Hepatic stellate cell (primary cell): ENCODE results near the gene OR51M1.

Experiments
- DNase-seq: peaks from one replicate; pipeline ENCODE4 v3.0.0; 2011; ENCODE audit warnings: low spot score

Gene OR51M1

DNA sequence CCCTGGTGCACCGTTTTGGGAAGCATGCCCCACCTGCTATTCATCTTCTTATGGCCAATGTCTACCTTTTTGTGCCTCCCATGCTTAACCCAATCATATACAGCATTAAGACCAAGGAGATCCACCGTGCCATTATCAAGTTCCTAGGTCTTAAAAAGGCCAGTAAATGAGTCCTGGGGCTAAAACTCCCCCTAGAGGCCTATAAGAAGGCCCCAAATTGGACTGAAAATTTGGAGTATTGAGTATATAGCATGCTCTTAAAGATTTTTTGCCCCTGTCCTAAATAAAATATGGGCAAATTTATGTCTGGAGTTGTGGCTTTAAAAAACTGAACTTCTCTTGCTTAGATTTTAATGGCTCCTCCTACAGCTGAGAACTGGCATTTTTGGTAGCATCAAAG is 6.6 kb downstream of the OR51M1 start:
- DNase-seq, result no peak

DNA sequence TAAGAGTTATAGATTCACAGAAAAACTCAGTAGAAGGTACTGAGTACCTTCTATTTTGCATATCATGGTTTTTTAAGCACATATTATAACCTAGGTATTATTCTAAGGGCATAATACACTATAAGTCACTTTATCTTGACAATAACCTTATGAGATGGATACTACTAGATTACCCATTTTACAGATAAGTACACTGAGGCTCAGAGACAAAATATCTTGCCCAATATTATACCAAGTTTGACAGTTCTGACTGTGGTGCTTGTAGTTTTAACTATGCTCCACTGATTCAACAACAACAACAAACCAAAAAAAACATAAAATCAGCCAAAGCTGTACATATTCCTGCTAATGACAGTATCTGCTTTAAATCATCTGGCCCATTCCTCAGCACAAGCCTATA is 10.5 kb downstream of the OR51M1 start:
- DNase-seq, result no peak

DNA sequence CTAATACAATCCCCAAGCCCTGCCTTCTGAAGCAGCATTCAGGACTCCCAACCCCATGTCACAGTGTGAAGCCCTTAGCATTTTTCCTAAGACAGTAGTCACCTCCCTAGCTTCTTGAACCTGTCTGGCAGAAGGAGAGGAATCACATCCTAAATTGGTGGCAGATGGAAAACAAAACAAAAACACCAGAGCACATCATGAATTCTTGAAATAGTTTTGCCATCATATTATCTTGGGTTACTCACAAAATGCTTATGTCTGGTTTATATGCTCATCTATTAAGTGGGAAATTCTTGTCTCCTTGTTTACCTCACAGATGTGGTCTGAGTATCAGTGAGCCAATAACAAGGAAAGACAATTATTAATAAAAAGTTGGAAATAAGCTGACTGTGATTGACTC is 15.3 kb downstream of the OR51M1 start:
- no peak for DNase-seq

- DNase-seq, result no peak
Measured at GRCh38 chr11:5405173-5405572, 21.6 kb downstream of the OR51M1 start.

- DNase-seq, result no peak
Measured at GRCh38 chr11:5420993-5421392, 37.4 kb downstream of the OR51M1 start.

GRCh38 chr11:5421811-5422210 is 38.2 kb downstream of the OR51M1 start, which contains the start of gene OR51Q1:
Gene OR51Q1, plus strand, starts transcription at chr11:5422111. Its CDS starts 90 bp downstream, at chr11:5422201.
- DNase-seq, result no peak

- no peak for DNase-seq
Measured at GRCh38 chr11:5423131-5423530, 39.5 kb downstream of the OR51M1 start.

DNA sequence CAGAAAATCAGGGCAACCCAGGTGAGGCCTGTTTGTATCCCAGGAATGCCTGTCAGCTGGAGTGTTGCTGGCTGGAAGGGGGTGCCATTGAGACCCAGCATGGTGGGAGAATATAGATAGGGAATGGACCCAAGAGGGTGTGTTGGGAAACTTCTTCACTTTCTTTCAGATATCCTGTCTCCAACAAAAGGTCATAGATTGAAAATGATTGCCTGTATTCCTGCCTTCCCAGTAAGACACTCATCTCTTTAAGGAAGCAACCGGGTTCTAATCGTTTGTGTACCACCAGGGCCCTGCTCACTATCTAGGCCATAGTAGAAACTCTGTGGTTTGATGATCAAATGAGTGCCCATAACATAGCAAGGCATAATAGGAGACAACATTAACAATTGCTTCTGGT is 57.8 kb downstream of the OR51M1 start, which contains the start of gene OR51I1:
Gene OR51I1, minus strand, starts transcription at position 101 of the 400 bp plus-strand sequence. Its CDS starts 0 bp downstream, at position 101.
- DNase-seq, result no peak
